Aorta (tissue), 5 donors: ENCODE measurements around the gene TSSC4. TPM values are rescaled to one million over a fixed set of nuclear protein-coding genes. Genes with fewer than 3 reads are reported as not detected.

Source experiments
- ATAC-seq: fragments of 200-7000 bp; cut with Tn5 transposase; one replicate; pipeline ENCODE4 v1.9.1; 2022; ENCODE audit warnings: moderate library complexity; ENCODE audit not compliant: low FRiP score
- DNase-seq, 2 donors: peaks; one replicate each; pipeline ENCODE4 v3.0.0-alpha.2; 2020
- H3K27ac ChIP-seq, 2 donors: one replicate each; pipeline ENCODE4 v1.5.1; 2013; ENCODE audit warnings: low read length in 2 of 2, mild to moderate bottlenecking in 2 of 2, moderate library complexity in 2 of 2, control low read depth in 1 of 2, inconsistent platforms in 1 of 2, low read depth in 1 of 2
- H3K27me3 ChIP-seq, 2 donors: one replicate each; pipeline ENCODE4 v1.6.1; 2013; ENCODE audit warnings: control low read depth in 1 of 2, low read length in 1 of 2, mild to moderate bottlenecking in 1 of 2, moderate library complexity in 1 of 2; ENCODE audit not compliant: insufficient read depth in 2 of 2, control insufficient read depth in 1 of 2
- H3K36me3 ChIP-seq, 2 donors: one replicate each; pipeline ENCODE4 v1.6.1; 2013; ENCODE audit warnings: control low read depth in 1 of 2, low read length in 1 of 2, mild to moderate bottlenecking in 1 of 2; ENCODE audit not compliant: insufficient read depth in 2 of 2, control insufficient read depth in 1 of 2
- H3K4me1 ChIP-seq, 2 donors: one replicate each; pipeline ENCODE4 v1.6.1; 2013; ENCODE audit warnings: low read length in 2 of 2, control low read depth in 1 of 2, mild to moderate bottlenecking in 1 of 2, moderate library complexity in 1 of 2; ENCODE audit not compliant: insufficient read depth in 2 of 2, control insufficient read depth in 1 of 2
- H3K4me3 ChIP-seq, 2 donors: one replicate each; pipeline ENCODE4 v1.5.1; 2013; ENCODE audit warnings: low read length in 2 of 2, control low read depth in 1 of 2, mild to moderate bottlenecking in 1 of 2
- H3K9me3 ChIP-seq: one replicate; pipeline ENCODE4 v1.6.1; 2013; ENCODE audit warnings: mild to moderate bottlenecking, low read length; ENCODE audit not compliant: control insufficient read depth
- WGBS, 2 donors: extraction: QIAGEN DNeasy Blood & Tissue Kit; methylation state at CpG; one replicate each; pipeline ENCODE4 v1.1.7; 2013; 5-methylcytosine and 5-hydroxymethylcytosine counted together
- intact Hi-C, 2 donors: fragments of 100-400 bp; cut with DNase I; formaldehyde crosslinking; loops; one replicate each; pipeline versions ENCODE4 v1.14.2 to v1.15.0; 2022
- polyA plus RNA-seq, 2 donors: library from polyadenylated mRNA; stranded (reverse); fragments of 200-250 nt; gene quantifications; one replicate each; pipeline ENCODE4 v1.2.3, GENCODE V29; 2013
- total RNA-seq, 2 donors: library from RNA; stranded (reverse); fragmentation: NEBNext Ultra II Directional; extraction: Animal tissue kit (Norgen Biotek cat#: 25700); gene quantifications; one replicate each; pipeline ENCODE4 v1.2.1, GENCODE V29; 2021
- donor health status: healthy with polysubstance abuse.
- donor health status: Bipolar disorder and iron deficiency.
- donor health status: DM: no; HTN: no; CAD: no.
- donor health status: DM: no; HTN: no; CAD: no.
- donor health status: DM: yes; HTN: yes; CAD: no.

Gene TSSC4
- total and polyA plus RNA-seq, 4 donors = 35.2 to 64.4 (median 43.6) TPM

GRCh38 chr11:2444821-2445745, 44.5 kb downstream of the TSSC4 start, which contains the start of gene KCNQ1:
Gene KCNQ1 (plus strand): TSS chr11:2445008. CDS start chr11:2445099, 91 bp downstream.
- ATAC-seq = no peak

GRCh38 chr11:2445746-2446551, 45.4 kb downstream of the TSSC4 start:
- WGBS, 2 donors = 51 to 53% methylated on average over 23 of the region's 23 CpGs
- H3K4me3 ChIP-seq = no peak overlapping the region
- H3K9me3 ChIP-seq = no peaks in the 10 kb centered on the region
- intact Hi-C loops = no loop called here
- no peak overlapping the region for H3K27ac ChIP-seq
- DNase-seq (peak; percentile 50 to 62), ATAC-seq (no peak)
- H3K27me3 ChIP-seq = no peaks in the 10 kb centered on the region
- no peaks in the 10 kb centered on the region for H3K4me1 ChIP-seq
- no peaks in the 10 kb centered on the region for H3K36me3 ChIP-seq

More at GRCh38 chr11:2444821-2445745, 44.5 kb downstream of the TSSC4 start, which contains the start of gene KCNQ1:
- intact Hi-C loops = no loop called here
- Histone ChIP-seq H3K27ac (no peak within 1 kb of the TSS), H3K4me3 (peak within 1 kb of the TSS; percentile 14 to 16), H3K27me3 (no peaks in the 10 kb centered on the region), H3K4me1 (no peaks in the 10 kb centered on the region), H3K9me3 (no peaks in the 10 kb centered on the region), H3K36me3 (no peaks in the 10 kb centered on the region)
- peak; percentile 64 to 71 for DNase-seq
- WGBS, 2 donors = 2 to 5% methylated on average over 60 to 116 of the region's 116 CpGs

- intact Hi-C loops = no loop called here
- Histone ChIP-seq H3K27ac (no peak overlapping the region), H3K4me3 (no peak overlapping the region), H3K9me3 (no peaks in the 10 kb centered on the region), H3K27me3 (no peaks in the 10 kb centered on the region), H3K36me3 (no peaks in the 10 kb centered on the region), H3K4me1 (no peaks in the 10 kb centered on the region)
- WGBS, 2 donors = 81 to 82% methylated on average over 15 of the region's 15 CpGs
- ATAC-seq (no peak), DNase-seq (peak; percentile 64 to 73)
Observed at GRCh38 chr11:2446590-2447252, 46.2 kb downstream of the TSSC4 start.

GRCh38 chr11:2447253-2447950, 46.9 kb downstream of the TSSC4 start:
- no peaks in the 10 kb centered on the region for H3K4me1 ChIP-seq
- no peak overlapping the region for H3K4me3 ChIP-seq
- H3K27ac ChIP-seq = no peak overlapping the region
- DNase-seq (peak; percentile 47 to 66), ATAC-seq (no peak)
- WGBS, 2 donors = 78 to 81% methylated on average over 12 of the region's 12 CpGs
- no peaks in the 10 kb centered on the region for H3K27me3 ChIP-seq
- no peaks in the 10 kb centered on the region for H3K9me3 ChIP-seq
- intact Hi-C loops = no loop called here
- no peaks in the 10 kb centered on the region for H3K36me3 ChIP-seq

GRCh38 chr11:2447951-2448650, 47.6 kb downstream of the TSSC4 start:
- Histone ChIP-seq H3K4me1 (no peaks in the 10 kb centered on the region), H3K36me3 (no peaks in the 10 kb centered on the region), H3K27ac (no peak overlapping the region), H3K27me3 (no peaks in the 10 kb centered on the region), H3K4me3 (no peak overlapping the region), H3K9me3 (no peaks in the 10 kb centered on the region)
- DNase-seq = peak; percentile 13 to 57
- 81 to 86% methylated on average over 10 of the region's 10 CpGs for WGBS, 2 donors
- intact Hi-C loops = no loop called here
- ATAC-seq = no peak

GRCh38 chr11:2448661-2449547, 48.4 kb downstream of the TSSC4 start:
- no peak overlapping the region for H3K27ac ChIP-seq
- no peaks in the 10 kb centered on the region for H3K4me1 ChIP-seq
- H3K9me3 ChIP-seq = no peaks in the 10 kb centered on the region
- intact Hi-C loops = no loop called here
- H3K27me3 ChIP-seq = no peaks in the 10 kb centered on the region
- no peaks in the 10 kb centered on the region for H3K36me3 ChIP-seq
- DNase-seq (peak; percentile 35 to 67), ATAC-seq (no peak)
- 76 to 81% methylated on average over 21 of the region's 21 CpGs for WGBS, 2 donors
- no peak overlapping the region for H3K4me3 ChIP-seq

- intact Hi-C loops = no loop called here
- peak; percentile 30 to 73 for DNase-seq
- H3K4me3 ChIP-seq = no peak overlapping the region
- H3K27me3 ChIP-seq = no peaks in the 10 kb centered on the region
- no peaks in the 10 kb centered on the region for H3K36me3 ChIP-seq
- ATAC-seq = no peak
- no peaks in the 10 kb centered on the region for H3K4me1 ChIP-seq
- no peaks in the 10 kb centered on the region for H3K9me3 ChIP-seq
- WGBS, 2 donors = 60 to 61% methylated on average over 25 to 26 of the region's 26 CpGs
- no peak overlapping the region for H3K27ac ChIP-seq
Observed at GRCh38 chr11:2449548-2450320, 49.2 kb downstream of the TSSC4 start.
